CD14-positive monocyte (primary cell): ENCODE measurements around the gene SIX3. TPM values are rescaled to one million over a fixed set of nuclear protein-coding genes. Genes with fewer than 3 reads are reported as not detected.

Experiments
- DNase-seq, 3 donors: peaks; one replicate each; pipeline ENCODE4 v3.0.0-alpha.2; 2011 to 2022
- H2AFZ ChIP-seq: 2 replicates; pipeline ENCODE4 v1.6.0; 2012; ENCODE audit warnings: mild to moderate bottlenecking, low read depth, low read length, inconsistent platforms; ENCODE audit not compliant: insufficient read depth, poor library complexity, severe bottlenecking
- H3K27ac ChIP-seq, 2 donors: 1 replicate in 1 of 2; 2 replicates in 1 of 2; pipeline ENCODE4 v1.5.1; 2012 to 2013; ENCODE audit warnings: low read length in 2 of 2, control low read depth in 1 of 2, inconsistent platforms in 1 of 2, low read depth in 1 of 2, mild to moderate bottlenecking in 1 of 2
- H3K27me3 ChIP-seq, 2 donors: one replicate each; pipeline versions ENCODE4 v1.6.0 to v1.6.1; 2011 to 2013; ENCODE audit warnings: low read length in 2 of 2; ENCODE audit not compliant: control insufficient read depth in 2 of 2, insufficient read depth in 2 of 2
- H3K36me3 ChIP-seq, 2 donors: replicated peaks in 1 of 2; 1 replicate in 1 of 2; 2 replicates in 1 of 2; pipeline versions ENCODE4 v1.5.1 to v1.6.1; 2012 to 2013; ENCODE audit warnings: low read length in 2 of 2, control low read depth in 1 of 2, inconsistent platforms in 1 of 2, mild to moderate bottlenecking in 1 of 2; ENCODE audit not compliant: insufficient read depth in 2 of 2, control insufficient read depth in 1 of 2
- H3K4me1 ChIP-seq, 2 donors: 1 replicate in 1 of 2; 2 replicates in 1 of 2; pipeline versions ENCODE4 v1.5.1 to v1.6.1; 2012 to 2013; ENCODE audit warnings: low read length in 2 of 2, control low read depth in 1 of 2, inconsistent platforms in 1 of 2, mild to moderate bottlenecking in 1 of 2, moderate library complexity in 1 of 2; ENCODE audit not compliant: insufficient read depth in 2 of 2, control insufficient read depth in 1 of 2
- H3K4me2 ChIP-seq: replicated peaks from 2 replicates; pipeline ENCODE3; 2012; ENCODE audit warnings: low read length, moderate library complexity, mild to moderate bottlenecking; ENCODE audit not compliant: poor library complexity, severe bottlenecking; ENCODE audit errors: extremely low read depth
- H3K4me3 ChIP-seq, 3 experiments: fragments of 200-600 bp in 1 of 3; sonication (generic) in 1 of 3; replicated peaks in 1 of 3; 1 replicate in 2 of 3; 2 replicates in 1 of 3; pipeline ENCODE4 v1.5.1; 2011 to 2013; ENCODE audit warnings: low read length in 3 of 3, mild to moderate bottlenecking in 3 of 3, control low read depth in 2 of 3, low read depth in 2 of 3, inconsistent platforms in 1 of 3, moderate library complexity in 1 of 3
- H3K79me2 ChIP-seq: 2 replicates; pipeline ENCODE4 v1.6.0; 2012; ENCODE audit warnings: mild to moderate bottlenecking, control low read depth, inconsistent platforms, low read length, moderate library complexity; ENCODE audit not compliant: insufficient read depth
- H3K9ac ChIP-seq: 2 replicates; pipeline ENCODE4 v1.6.0; 2017; ENCODE audit warnings: low read length, mild to moderate bottlenecking; ENCODE audit not compliant: insufficient read depth, poor library complexity, severe bottlenecking
- H3K9me3 ChIP-seq, 2 donors: replicated peaks in 1 of 2; 1 replicate in 1 of 2; 2 replicates in 1 of 2; pipeline versions ENCODE4 v1.5.1 to v1.6.1; 2012 to 2013; ENCODE audit warnings: low read length in 2 of 2, control low read depth in 1 of 2; ENCODE audit not compliant: control insufficient read depth in 1 of 2, insufficient read depth in 1 of 2
- H4K20me1 ChIP-seq: 2 replicates; pipeline ENCODE4 v1.6.0; 2012; ENCODE audit warnings: mild to moderate bottlenecking, low read length, control low read depth, moderate library complexity; ENCODE audit not compliant: insufficient read depth
- H3K27ac Mint-ChIP-seq, 7 donors: one replicate each; pipeline ENCODE4 v1.8.0; 2020; ENCODE audit warnings: mild to moderate bottlenecking in 7 of 7, mixed read lengths in 7 of 7, moderate library complexity in 6 of 7, inconsistent platforms in 2 of 7
- H3K27me3 Mint-ChIP-seq, 3 donors: one replicate each; pipeline ENCODE4 v1.8.0; 2021 to 2022; ENCODE audit warnings: low read depth in 3 of 3, mild to moderate bottlenecking in 3 of 3, mixed read lengths in 3 of 3, moderate library complexity in 3 of 3, inconsistent platforms in 1 of 3
- H3K36me3 Mint-ChIP-seq, 2 donors: one replicate each; pipeline ENCODE4 v1.8.0; 2020; ENCODE audit warnings: mixed read lengths in 2 of 2, inconsistent platforms in 1 of 2, mild to moderate bottlenecking in 1 of 2
- H3K4me1 Mint-ChIP-seq: one replicate; pipeline ENCODE4 v1.8.0; 2020; ENCODE audit warnings: mild to moderate bottlenecking, mixed read lengths
- H3K4me3 Mint-ChIP-seq, 2 donors: one replicate each; pipeline ENCODE4 v1.8.0; 2020; ENCODE audit warnings: mild to moderate bottlenecking in 2 of 2, mixed read lengths in 2 of 2, moderate library complexity in 1 of 2
- H3K9me3 Mint-ChIP-seq, 7 donors: one replicate each; pipeline ENCODE4 v1.8.0; 2020 to 2022; ENCODE audit warnings: mixed read lengths in 7 of 7, mild to moderate bottlenecking in 6 of 7, moderate library complexity in 6 of 7, inconsistent platforms in 2 of 7
- CTCF ChIP-seq: fragments of 200-600 bp; IDR thresholded peaks from one replicate; pipeline ENCODE4 v1.8.0; 2022; ENCODE audit warnings: antibody characterized with exemption, mild to moderate bottlenecking
- WGBS: methylation state at CpG from one replicate; pipeline ENCODE4 v1.1.5; 2013; ENCODE audit warnings: missing lambda C conversion rate; ENCODE audit not compliant: insufficient coverage; 5-methylcytosine and 5-hydroxymethylcytosine counted together
- intact Hi-C, 2 donors: fragments of 100-400 bp; cut with micrococcal nuclease; formaldehyde crosslinking; loops; one replicate each; pipeline versions ENCODE4 v1.15.0 to v1.15.1; 2023
- polyA plus RNA-seq, 3 donors: library from polyadenylated mRNA; depleted of rRNA in 1 of 3; unstranded in 2 of 3; stranded (reverse) in 1 of 3; fragments of 300-500 nt in 2 of 3; fragments of >200 nt in 1 of 3; fragmentation: Illumina TruSeq in 2 of 3; gene quantifications; 1 replicate in 2 of 3; 2 replicates in 1 of 3; pipeline ENCODE4 v1.2.3, GENCODE V29; 2012 to 2021

SIX3 gene
- polyA plus RNA-seq, 3 donors: not detected

- peaks cover 86 to 95% of the 10 kb centered on the region in 2 donors for H3K27me3 ChIP-seq
These were observed 14.5 kb upstream of the SIX3 start for GRCh38 chr2:44926957-44927356.

GRCh38 chr2:44927985-44928482, 13.5 kb upstream of the SIX3 start:
- H3K27me3 Mint-ChIP-seq: peaks cover 80 to 96% (median 89%) of the 10 kb centered on the region in 3 donors
- no peak overlapping the region for H2AFZ ChIP-seq
- no peaks in the 10 kb centered on the region for H3K4me1 ChIP-seq
- DNase-seq: no peak
- peaks cover 0 to 17% (median 5%) of the 10 kb centered on the region in 7 donors for H3K9me3 Mint-ChIP-seq
- peaks cover 9% of the 10 kb centered on the region for H3K4me1 Mint-ChIP-seq
- peaks cover 0 to 49% of the 10 kb centered on the region in 2 donors for H3K9me3 ChIP-seq
- 8% methylated on average over 31 of the region's 36 CpGs for WGBS
- intact Hi-C loops: no loop called here
- no peak overlapping the region for H3K4me2 ChIP-seq
- H3K79me2 ChIP-seq: no peaks in the 10 kb centered on the region
- no peak overlapping the region for H3K27ac ChIP-seq
- H3K9ac ChIP-seq: no peak overlapping the region
- H3K36me3 ChIP-seq: no peaks in the 10 kb centered on the region
- TF ChIP-seq CTCF: no peak
- H4K20me1 ChIP-seq: no peaks in the 10 kb centered on the region
- H3K4me3 Mint-ChIP-seq: peak overlapping the region in 1 of 2 donors; percentile 70
- H3K27me3 ChIP-seq: peaks cover 88 to 95% of the 10 kb centered on the region in 2 donors
- no peaks in the 10 kb centered on the region for H3K36me3 Mint-ChIP-seq
- H3K4me3 ChIP-seq: no peak overlapping the region
- no peak overlapping the region for H3K27ac Mint-ChIP-seq

More at GRCh38 chr2:44926957-44927356, 14.5 kb upstream of the SIX3 start:
- peak overlapping the region in 1 of 2 donors; percentile 67 for H3K4me3 Mint-ChIP-seq
- no peak overlapping the region for H3K9ac ChIP-seq
- 17% methylated on average over 2 of the region's 9 CpGs for WGBS
- peaks cover 9% of the 10 kb centered on the region for H3K4me1 Mint-ChIP-seq
- H3K4me2 ChIP-seq: no peak overlapping the region
- H4K20me1 ChIP-seq: no peaks in the 10 kb centered on the region
- no peak overlapping the region for H2AFZ ChIP-seq
- H3K9me3 ChIP-seq: peaks cover 0 to 41% of the 10 kb centered on the region in 2 donors
- peaks cover 79 to 88% (median 84%) of the 10 kb centered on the region in 3 donors for H3K27me3 Mint-ChIP-seq
- H3K79me2 ChIP-seq: no peaks in the 10 kb centered on the region
- H3K4me3 ChIP-seq: no peak overlapping the region
- no peaks in the 10 kb centered on the region for H3K36me3 Mint-ChIP-seq
- no peaks in the 10 kb centered on the region for H3K4me1 ChIP-seq
- intact Hi-C loops: no loop called here
- H3K9me3 Mint-ChIP-seq: peaks cover 0 to 17% (median 3%) of the 10 kb centered on the region in 7 donors
- H3K27ac ChIP-seq: no peak overlapping the region
- no peaks in the 10 kb centered on the region for H3K36me3 ChIP-seq
- TF ChIP-seq CTCF: no peak
- no peak for DNase-seq
- H3K27ac Mint-ChIP-seq: no peak overlapping the region
